NCI-H524 treated with DMSO at 0.1 percent for 48 hours (cell line): ENCODE measurements around the gene LYPD8.
"Not testable (repeated sequence)": the region's sequence is repeated elsewhere in the genome, so short reads cannot be mapped to it uniquely, and the experiment has no call there.

Experiments used
- DNase-seq: peaks from one replicate; lab custom pipeline; 2025; lab: John Stamatoyannopoulos, UW

LYPD8 gene

GRCh38 chr1:248755517-248755916, at the start of gene LYPD8:
TSS of gene LYPD8 (minus strand) at chr1:248755759. CDS start at chr1:248751081, 4,678 bp downstream.
- no peak for DNase-seq

DNA sequence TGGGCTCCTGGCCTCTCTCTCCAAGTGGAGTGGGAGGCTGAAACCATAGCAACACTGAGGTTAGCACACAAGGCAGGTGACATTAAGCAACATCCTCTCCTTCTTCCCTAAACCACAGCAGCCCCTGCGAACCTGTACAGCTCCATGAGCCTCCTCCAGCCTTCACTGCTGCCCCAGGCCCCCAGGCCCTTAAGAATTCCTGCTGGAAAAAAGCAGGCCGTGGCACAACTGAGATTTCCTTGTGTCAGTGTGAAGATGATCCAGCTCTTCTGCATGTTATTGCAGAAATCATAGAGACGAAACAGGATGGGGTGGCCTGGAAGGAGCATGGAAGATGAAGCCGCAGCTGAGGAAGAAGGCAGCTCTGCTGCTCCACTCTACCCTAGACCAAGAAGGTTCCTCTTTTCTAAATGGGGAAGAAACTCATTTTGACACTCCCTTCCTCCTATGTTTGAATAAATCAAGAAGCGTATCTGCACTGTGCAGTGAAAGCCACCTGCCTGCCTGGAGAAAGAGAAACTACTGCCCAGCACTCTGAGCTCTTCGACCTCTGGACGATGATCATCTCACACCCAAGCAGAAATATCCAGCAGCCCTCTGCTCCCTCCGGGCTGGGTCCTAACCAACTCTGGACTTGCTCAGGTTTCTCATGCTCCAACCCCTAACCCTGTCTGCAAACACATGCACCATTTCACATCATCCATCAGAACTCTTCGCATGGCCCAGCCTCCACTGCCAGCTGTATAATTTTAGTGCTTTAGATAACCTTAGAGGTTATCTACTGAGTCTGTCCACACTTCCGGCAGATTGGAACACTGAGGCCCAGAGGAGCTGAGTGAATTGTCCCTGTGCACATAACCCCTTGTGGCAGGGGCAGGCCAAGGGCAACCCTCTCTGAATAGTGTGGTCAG, 49.5 kb upstream of the LYPD8 start:
- DNase-seq, result no peak

DNA sequence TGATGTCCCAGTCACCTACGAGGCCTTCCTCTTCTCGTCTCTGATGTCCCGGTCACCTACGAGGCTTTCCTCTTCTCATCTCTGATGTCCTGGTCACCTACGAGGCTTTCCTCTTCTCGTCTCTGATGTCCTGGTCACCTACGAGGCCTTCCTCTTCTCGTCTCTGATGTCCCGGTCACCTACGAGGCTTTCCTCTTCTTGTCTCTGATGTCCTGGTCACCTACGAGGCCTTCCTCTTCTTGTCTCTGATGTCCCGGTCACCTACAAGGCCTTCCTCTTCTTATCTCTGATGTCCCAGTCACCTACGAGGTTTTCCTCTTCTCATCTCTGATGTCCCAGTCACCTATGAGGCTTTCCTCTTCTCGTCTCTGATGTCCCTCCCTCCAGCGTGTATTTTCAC, 47.9 kb upstream of the LYPD8 start:
- DNase-seq, result not testable (repeated sequence)

- DNase-seq, result no peak
Measured at GRCh38 chr1:248802454-248802853, 46.9 kb upstream of the LYPD8 start.

DNA sequence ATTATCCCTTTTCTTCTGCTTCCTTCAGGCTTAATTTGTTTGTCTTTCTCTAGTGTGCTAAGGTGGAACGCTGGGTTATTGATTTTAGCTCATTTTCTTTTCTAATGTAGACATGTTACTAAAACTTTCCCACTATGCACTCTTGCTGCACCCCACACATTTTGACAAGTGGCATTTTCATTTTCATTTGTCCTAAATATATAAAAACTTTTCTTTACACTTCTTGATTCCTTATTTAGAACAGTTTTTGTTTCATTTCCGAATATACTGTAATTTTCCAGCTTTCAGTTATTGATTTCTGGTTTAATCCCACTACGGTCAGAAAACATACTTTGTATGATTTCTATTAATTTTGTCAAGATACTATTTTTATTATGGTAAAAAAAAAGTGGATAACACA, 44.9 kb upstream of the LYPD8 start:
- DNase-seq, result no peak

DNA sequence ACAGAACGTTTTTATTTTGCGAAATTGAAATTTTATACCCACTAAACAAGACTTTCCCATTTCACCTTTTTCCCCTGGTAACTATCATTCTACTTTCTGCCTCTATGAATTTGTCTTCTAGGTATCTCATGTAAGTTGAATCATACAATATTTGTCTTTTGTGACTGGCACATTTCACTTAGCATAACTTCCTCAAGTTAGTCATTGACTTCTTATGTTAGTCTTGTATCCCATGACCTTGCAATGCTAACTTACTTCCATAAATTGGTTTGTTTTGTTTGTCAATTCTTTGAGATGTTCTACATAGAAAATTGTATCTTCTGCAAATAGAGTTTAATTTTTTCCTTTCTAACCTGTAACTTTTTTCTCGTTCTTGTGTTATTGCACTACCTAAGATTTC, 43.2 kb upstream of the LYPD8 start:
- no peak for DNase-seq

GRCh38 chr1:248794663-248795062, 39.1 kb upstream of the LYPD8 start:
- not testable (repeated sequence) for DNase-seq

- DNase-seq, result no peak
Measured at GRCh38 chr1:248793592-248793991, 38.0 kb upstream of the LYPD8 start.

DNA sequence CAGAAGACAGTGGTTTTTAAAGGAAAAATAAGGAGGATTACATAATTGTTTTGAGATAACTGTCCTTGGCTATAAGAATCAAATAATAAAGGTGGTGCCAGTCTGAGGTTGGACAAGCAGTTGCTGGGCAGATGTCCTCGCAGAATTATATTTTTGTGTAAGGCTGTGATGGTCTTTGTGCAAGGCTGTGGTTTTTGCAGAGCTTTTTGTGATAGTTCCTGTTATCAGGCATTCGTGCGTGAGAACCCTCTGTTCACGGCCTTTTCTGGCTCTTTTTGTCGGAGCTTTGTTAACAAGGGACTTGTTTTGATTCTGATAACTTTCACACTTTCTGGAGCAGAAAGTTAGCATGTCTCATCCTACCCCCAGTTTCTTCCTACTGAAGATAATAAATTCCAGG, 36.8 kb upstream of the LYPD8 start:
- no peak for DNase-seq

- no peak for DNase-seq
Measured at GRCh38 chr1:248791010-248791409, 35.5 kb upstream of the LYPD8 start.

- no peak for DNase-seq
Measured at GRCh38 chr1:248790456-248790855, 34.9 kb upstream of the LYPD8 start.

GRCh38 chr1:248789337-248789736, 33.8 kb upstream of the LYPD8 start:
- DNase-seq, result not testable (repeated sequence)

DNA sequence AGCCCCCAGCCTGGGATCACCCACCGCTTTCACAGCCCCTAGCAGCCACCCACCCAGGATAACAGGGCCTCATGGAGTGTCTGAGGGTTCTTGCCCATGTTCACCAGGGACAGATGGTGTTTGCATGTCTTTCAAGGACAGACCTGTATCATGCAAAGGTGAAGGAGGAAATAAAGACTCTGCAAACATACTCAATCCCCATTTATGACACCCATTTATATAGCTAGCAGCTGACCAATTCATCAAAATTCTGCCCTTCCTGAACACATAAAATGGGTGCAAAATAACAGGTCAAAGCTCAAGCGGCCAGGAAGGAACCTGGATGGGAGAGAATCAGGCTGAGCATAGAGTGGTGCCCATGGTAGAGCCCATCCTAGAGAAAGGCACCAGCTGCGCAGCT, 32.8 kb upstream of the LYPD8 start:
- no peak for DNase-seq

GRCh38 chr1:248787430-248787829, 31.9 kb upstream of the LYPD8 start:
- DNase-seq, result no peak

GRCh38 chr1:248786156-248786555, 30.6 kb upstream of the LYPD8 start:
- no peak for DNase-seq

DNA sequence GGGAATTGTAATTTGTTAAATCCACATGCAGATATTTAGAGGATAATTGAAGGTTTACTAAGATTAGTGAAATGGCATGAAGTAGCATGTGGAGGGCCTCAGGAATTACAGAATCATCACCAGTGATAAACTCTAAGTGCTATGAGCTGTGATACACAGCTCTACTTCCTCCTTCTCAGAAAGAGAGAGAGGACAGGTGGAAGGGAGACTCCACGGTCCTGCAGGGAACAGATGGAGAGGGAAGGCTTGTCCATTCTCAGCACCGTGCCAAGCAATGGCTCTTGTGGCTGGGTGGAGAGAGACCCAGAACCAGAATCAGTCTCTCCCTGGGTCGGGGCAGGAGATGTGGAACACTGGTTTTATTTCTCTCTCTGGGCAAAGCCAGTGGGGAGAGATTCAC, 27.8 kb upstream of the LYPD8 start:
- DNase-seq, result no peak

DNA sequence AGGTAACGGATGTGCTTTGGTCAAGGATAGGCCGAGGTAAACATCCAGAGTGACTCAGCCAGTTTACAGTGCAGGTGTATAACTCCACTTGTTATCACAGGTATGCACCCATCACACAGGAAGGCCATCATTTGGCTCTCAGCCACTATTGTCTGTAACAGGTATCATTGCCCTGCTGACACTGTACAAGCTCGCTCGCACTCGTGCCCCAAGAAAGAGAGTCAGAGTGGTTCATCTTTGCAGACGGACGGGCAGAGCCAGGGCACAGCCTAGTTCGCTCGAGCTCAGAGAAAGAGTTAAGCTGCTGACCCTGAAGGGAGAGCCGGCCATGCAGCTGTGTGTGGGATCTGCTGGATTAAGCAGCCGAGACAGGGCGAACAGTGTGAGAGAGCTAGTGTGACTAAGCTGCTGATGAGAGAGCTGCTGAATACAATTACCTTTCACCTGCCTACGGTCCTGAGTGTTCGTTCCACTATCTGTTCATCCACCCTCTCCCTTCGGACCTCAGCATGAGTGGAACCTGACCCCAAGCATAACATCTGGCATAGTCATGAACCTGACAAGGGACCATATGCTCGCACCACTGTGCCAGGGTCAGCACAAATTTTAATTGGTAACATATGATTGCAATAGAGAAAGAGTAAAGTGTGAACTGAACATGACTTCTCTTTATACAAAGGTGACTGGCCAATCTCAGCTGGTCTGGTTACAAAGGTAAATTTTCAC, 27.0 kb upstream of the LYPD8 start:
- no peak for DNase-seq

DNA sequence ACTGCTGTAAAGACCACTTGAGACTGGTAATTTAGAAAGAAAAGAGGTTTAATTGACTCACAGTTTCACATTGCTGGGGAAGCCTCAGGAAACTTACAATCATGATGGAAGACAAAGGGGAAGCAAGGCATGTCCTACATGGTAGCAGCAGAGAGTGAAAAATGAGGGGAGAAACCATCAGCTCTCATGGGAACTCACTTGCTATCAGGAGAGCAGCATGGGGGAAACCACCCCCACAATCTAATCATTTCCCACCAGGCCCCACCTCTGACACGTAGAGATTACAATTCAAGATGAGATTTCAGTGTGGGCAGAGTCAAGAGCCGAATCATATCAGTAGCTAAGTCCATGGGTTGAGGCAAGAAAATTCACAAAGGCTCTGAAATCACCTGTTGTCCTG, 23.8 kb upstream of the LYPD8 start:
- DNase-seq, result no peak

- no peak for DNase-seq
Measured at GRCh38 chr1:248778906-248779305, 23.3 kb upstream of the LYPD8 start.

DNA sequence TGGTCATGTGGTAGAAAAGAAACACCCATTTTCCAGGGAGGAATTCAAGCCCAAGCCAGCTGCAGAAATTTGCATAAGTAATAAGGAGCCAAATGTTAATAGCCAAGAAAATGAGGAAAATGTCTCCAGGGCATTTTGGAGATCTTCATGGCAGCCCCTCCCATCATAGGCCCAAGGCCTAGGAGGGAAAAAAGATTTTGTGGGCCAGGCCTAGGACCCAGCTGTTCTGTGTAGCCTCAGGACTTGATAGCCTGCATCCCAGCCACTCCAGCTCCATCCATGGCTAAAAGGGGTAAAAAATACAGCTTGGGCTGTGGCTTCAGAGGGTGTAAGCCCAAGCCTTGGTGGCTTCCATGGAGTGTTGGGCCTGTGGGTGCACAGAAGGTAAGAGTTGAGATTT, 21.4 kb upstream of the LYPD8 start:
- DNase-seq, result no peak

DNA sequence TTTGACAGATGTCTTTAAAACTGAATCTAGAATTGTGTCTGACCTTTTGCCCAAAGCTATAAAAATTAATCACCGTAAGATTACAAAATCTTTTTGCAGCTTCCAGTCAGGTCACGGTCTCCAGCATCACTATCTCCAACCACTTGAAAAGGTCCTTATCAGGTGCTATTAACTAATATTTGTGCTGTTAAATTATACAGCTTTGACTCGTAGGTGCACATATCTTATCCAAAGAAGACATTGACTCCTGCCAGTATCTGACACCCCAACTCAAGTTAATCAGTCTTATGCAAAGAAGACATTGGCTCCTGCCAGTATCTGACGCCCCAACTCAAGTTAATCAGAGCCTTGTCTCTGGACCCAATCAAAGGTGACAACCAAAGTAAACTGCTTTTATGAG, 19.9 kb upstream of the LYPD8 start:
- DNase-seq, result no peak

DNA sequence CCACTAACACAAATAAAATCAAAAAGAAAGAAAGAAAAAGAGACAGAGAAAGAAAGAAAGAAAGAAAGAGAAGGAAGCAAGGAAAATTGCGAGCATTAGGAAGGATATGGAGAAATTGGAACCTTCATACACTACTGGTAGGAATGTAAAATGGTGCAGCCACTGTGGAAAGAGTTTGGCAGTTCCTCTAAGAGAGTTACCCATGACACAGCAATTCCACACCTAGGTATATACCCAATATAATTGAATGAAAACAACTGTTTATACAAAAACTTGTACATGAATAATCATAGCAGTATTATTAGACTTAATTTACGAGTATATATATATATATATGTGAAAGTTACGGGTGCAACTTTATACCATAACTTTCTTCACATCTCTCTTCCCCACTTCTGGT, 4.1 kb upstream of the LYPD8 start:
- no peak for DNase-seq

DNA sequence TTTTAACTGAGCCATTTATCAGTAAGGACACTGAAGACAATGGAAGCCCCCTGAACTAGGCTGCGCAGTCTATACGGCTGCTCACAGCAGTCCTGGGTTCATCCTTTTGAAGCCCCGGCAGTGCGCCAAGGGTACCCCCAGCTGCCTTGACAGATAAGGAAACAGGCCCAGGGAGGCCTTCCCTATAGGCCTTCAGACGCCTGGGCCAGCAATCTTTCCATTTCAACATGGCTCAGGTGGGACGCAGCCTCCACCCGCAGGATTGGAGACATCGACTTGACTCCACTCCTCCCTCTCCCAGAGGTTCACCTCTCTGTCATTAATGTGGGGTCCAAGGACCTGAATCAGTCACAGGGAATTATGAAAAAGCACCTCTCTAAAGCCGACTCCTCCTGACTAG, 2.8 kb upstream of the LYPD8 start:
- no peak for DNase-seq
